IPS-20b (cell line): ENCODE measurements around the gene DND1.
"Not testable (repeated sequence)": the region's sequence is repeated elsewhere in the genome, so short reads cannot be mapped to it uniquely, and the experiment has no call there.

Experiments used
- H3K27ac ChIP-seq: one replicate; pipeline ENCODE4 v1.5.1; 2013; ENCODE audit warnings: low read length
- H3K27me3 ChIP-seq: 2 replicates; pipeline ENCODE4 v1.6.1; 2013; ENCODE audit warnings: mild to moderate bottlenecking, low read length, inconsistent platforms; ENCODE audit not compliant: insufficient read depth
- H3K36me3 ChIP-seq: 2 replicates; pipeline ENCODE4 v1.6.1; 2013; ENCODE audit warnings: low read depth, mild to moderate bottlenecking, inconsistent platforms, low read length, moderate library complexity; ENCODE audit not compliant: insufficient read depth
- H3K4me1 ChIP-seq: 2 replicates; pipeline ENCODE4 v1.6.1; 2013; ENCODE audit warnings: mild to moderate bottlenecking, control low read depth, inconsistent platforms, low read length, moderate library complexity; ENCODE audit not compliant: insufficient read depth
- H3K4me3 ChIP-seq: 2 replicates; pipeline ENCODE4 v1.5.1; 2013; ENCODE audit warnings: mild to moderate bottlenecking, low read length, inconsistent platforms
- H3K9ac ChIP-seq: 2 replicates; pipeline ENCODE4 v1.6.1; 2013; ENCODE audit warnings: low read depth, mild to moderate bottlenecking, inconsistent platforms, low read length, moderate library complexity
- H3K9me3 ChIP-seq: 2 replicates; pipeline ENCODE4 v1.6.1; 2013; ENCODE audit warnings: mild to moderate bottlenecking, low read depth, low read length, inconsistent platforms; ENCODE audit not compliant: insufficient read depth

The DND1 gene

DNA sequence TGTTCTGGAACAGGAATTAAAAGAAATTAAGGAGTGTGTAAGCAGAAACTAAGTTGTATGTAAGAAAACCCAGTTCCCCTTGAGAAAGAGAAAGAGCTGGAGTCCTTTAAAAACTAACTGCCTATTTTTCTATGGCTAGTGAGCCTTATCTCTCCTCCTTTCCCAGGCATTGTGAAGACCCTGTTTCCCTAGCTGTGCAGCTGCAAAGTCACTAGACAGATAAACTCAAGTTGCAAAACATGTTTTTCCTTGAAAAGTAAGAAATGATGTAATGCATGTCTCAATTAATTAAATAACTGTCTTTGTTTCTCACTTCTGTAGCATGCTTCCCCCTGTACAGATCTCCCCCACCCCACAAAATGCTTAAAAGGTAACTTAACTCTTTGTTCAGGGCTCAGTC is 50.3 kb downstream of the DND1 start:
- not testable (repeated sequence) for H3K27ac ChIP-seq, H3K27me3 ChIP-seq, H3K4me1 ChIP-seq, H3K4me3 ChIP-seq, H3K9ac ChIP-seq, H3K36me3 ChIP-seq
- peaks cover 41% of the 10 kb centered on the region for H3K9me3 ChIP-seq

DNA sequence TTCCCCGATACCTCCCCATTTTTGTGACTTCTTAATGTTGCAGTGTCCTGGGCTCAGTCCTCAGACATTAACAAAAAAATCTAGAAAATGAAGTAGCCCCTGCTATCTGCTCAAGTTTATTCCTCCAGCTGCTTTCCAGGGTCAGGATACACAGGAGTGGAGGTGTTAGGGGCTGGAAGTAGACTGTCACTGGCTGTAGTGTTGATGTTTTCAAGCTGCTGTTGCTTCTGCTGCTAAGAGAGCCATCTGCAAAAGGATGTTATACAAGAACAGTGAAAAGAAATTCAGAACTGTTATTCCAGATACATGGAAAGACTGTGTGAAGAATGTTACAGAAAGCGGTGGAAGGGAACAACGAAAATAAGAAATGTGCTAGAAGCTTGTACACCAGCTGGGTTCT is 51.1 kb downstream of the DND1 start:
- Histone ChIP-seq H3K27me3 (no peaks in the 10 kb centered on the region), H3K27ac (no peak overlapping the region), H3K9ac (no peak overlapping the region), H3K4me3 (no peak overlapping the region), H3K4me1 (no peaks in the 10 kb centered on the region), H3K9me3 (peaks cover 37% of the 10 kb centered on the region), H3K36me3 (no peaks in the 10 kb centered on the region)
